GM18520 (cell line): Measurements from ENCODE around the gene TDRD10.
"Not testable (repeated sequence)": the region's sequence is repeated elsewhere in the genome, so short reads cannot be mapped to it uniquely, and the experiment has no call there.

Experiments used
- ATAC-seq: cut with Tn5 transposase; IDR thresholded peaks from one replicate; pipeline ENCODE4 v1.9.1; 2021; ENCODE audit not compliant: unreplicated experiment

The TDRD10 gene

GRCh38 chr1:154478639-154479038, 23.4 kb upstream of the TDRD10 start:
- no peak for ATAC-seq

- no peak for ATAC-seq
Observed at GRCh38 chr1:154479764-154480421, 22.1 kb upstream of the TDRD10 start.

DNA sequence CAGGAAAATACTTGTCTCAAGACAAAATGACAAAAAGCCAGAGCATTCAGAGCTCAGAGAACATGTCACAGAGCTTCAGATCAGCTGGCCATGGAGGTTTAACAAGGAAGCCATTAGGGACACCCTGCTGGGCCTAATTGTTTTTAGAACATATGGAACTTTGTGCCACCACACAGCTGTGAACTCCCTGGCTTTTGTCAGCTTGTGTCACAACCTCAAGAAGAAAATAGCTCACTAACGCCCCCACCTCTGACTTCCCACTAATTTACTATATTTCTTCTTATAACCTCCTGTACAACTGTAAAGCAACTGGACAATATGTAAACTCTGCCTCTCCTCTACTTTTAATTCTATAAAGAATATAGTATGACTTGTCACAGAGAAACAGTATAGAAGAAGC, 21.0 kb upstream of the TDRD10 start:
- no peak for ATAC-seq

DNA sequence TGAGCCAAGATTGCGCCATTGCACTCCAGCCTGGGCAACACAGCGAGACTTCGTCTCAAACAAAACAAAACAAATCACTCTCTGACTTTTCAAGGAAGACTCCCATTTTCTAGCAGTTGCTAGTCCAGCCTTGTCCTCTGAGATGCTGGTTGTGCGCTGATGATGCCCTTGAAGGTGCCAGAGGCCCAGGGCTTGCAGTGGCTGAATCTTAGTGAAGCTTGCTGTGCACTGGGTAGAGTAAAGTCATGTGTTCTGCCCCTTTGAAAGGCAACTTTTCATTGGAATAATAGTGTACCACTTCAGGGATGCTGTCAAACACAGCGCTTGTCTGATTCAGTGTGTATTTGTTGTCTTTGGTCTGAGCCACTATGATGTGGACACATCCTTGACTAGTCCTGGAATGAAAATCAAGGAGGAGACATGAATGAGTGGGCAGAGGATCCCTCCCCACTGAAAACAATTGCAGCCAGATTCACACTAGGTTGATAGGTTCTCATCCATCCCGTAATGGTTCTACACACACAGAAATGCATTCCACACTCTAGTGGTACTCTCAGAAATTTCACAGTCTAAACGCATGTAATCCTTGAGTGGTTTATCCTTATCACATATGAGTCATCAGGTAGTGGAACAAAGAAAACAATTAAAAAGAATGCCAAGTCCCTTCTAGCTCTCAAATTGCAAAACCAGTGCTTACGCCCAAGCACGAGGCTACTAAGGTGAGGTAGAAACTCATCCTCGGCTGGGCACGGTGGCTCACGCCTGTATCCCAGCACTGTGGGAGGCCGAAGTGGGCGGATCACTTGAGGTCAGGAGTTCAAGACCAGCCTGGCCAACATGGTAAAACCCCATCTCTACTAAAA, 17.8 kb upstream of the TDRD10 start:
- no peak for ATAC-seq

- ATAC-seq = no peak
Observed at GRCh38 chr1:154485106-154485505, 16.9 kb upstream of the TDRD10 start.

DNA sequence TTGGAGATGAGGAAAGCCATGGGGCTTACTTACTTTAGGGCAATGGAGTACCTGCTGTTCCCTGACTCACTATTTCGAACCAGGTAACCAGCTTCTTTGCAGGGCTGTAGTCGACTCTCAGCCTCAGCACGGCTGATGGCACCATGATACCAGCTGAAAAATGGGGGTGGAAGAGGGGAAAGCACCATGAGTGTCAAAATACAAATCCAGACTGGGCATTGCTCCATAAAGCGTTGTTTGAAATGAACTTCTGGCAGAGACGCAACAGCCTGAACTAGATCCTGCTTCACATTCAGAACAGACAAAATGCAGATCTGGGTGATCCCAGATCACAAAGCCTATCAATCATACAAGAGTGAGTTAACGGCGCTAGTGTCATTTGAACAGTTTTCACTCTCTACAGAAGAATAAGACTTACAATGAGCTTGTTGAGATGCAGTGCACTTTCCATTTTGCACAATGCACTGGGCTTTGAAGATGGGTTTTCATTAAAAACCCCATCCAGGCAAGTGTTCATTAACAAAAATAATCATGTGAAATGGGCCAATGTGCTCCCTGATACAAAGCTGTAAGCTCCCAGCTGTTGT, 16.0 kb upstream of the TDRD10 start:
- no peak for ATAC-seq

DNA sequence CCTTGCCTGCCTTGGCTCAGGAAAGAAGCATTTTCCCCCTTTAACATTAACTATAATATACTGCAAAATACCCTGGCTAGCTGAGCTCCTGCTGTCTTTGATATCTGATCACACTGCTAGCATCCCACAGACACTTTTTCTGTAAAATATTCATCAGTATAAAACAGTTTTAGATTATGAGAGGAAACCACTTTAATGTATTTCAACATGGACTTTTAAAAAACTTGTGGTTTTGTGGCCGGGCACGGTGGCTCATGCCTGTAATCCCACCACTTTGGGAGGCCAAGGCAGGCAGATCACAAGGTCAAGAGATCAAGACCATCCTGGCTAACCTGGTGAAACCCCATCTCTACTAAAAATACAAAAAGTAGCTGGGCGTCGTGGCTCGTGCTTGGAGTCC, 15.3 kb upstream of the TDRD10 start:
- ATAC-seq = not testable (repeated sequence)

DNA sequence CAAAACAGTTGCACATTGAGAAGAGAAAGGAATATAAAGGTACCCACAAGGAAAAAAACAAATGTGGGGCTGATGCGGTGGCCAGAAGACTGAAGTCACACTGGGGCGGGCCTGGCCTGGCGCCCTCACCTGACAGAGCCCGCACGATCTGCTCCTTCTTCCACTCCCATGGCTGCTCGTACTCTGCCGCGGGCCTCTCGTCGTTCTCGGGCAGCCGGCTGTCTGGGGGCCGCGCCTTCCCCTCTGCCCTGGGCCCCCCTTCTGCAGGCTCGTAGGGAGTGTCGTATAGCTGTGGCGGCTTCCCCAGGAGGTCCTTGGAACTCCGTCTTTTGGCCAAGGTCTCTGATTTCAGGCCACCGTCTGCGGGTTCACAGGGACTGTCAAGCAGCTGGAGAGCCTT, 13.1 kb upstream of the TDRD10 start:
- ATAC-seq = no peak

DNA sequence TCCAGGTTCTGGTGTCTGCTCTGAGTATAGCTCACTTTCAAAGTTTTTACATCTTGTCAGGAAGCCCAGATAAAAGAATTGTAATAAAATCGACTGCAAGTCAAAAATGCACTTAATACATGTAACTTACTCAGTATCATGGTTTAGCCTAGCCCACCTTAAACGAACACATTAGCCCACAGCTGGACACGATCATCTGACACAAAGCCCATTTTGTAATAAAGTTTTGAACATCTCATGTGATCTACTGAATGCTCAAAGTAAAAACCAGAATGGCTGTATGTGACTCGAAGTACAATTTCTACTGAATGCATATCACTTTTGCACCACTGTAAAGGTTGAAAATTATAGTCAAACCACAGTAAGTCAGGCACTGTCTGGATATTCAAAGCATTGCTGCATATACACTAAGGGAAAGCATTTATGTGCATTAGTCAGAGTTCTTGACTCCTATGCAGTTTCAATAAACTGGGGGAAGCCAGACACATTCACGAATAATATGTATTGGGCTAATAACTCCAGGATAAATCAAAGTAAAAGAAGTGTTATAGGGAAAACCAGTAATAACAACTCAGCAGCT, 12.2 kb upstream of the TDRD10 start:
- no peak for ATAC-seq

- ATAC-seq = no peak
Observed at GRCh38 chr1:154490317-154490716, 11.7 kb upstream of the TDRD10 start.

DNA sequence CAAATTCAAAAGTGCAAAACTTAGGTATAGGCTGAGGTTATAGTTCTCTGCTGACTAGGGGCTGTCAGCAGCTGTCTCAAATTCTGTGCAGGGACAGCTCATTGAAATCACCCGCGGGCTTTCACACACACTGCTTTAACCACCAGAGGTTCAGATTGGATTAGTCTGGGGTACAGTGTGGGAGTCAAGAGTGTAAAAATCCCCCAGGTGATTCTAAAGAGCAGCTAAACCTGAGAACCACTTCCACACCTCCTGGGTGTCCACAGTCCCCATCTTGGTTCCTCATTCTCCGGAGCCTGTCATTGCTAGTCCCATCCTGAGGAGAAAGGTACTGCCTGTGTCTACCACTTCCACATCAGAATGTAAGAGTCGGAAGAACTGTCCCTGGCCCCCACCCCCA, 9.9 kb upstream of the TDRD10 start:
- ATAC-seq = no peak

DNA sequence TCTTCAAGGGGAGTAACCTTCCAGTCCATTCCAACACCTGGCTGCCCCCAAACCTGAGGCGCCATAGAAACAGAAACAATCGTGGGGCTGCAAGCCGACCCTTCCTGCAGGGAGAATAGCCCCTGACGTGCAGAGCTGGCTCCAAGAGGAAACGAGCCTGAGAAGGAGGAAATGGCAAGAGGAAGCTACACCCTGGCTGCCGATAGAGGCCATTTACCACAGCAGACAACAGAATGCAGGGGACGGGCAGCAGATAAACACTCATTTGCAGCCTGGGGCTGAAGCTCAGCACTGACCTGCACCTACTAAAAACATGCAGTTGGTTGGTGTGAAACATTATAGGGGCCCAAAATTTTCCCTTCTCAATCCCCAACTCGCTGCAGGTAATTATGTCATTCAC, 8.7 kb upstream of the TDRD10 start:
- ATAC-seq = no peak

DNA sequence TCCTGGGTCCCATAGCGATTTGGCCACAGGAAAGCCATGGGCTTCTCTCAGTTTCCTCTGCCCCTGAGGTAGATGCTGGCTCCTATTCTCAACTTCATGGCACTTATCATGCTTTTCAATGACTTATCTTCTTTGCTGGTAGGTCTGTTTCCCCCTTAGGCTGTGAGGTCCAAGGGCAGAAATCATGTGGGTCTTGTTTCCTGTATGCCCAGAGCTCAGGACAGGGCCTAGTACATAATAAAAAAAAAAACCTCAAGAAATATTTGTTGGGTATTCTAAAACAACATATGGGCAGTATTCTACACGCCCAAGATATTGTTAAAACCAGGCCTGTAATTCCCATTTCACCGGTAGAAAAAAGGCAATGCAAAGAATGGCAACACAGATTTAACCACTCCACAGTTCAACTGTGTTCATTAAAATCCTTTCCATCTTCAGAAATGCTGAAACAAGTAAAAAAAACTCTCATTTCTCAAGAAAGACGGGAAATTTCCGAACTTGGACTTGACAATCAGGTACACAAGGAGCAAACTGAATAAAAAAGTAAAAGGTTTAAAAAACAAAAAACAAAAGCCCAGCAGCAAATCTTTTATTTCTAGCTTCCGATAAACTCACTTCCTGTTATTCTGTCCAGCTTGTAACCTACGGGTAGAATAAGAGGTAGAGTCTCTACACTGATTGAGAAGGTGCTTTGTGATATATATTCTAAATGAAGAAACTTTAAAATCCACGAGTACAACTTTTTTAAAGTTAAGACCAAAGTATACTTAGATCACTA, 6.3 kb upstream of the TDRD10 start:
- ATAC-seq = no peak

- ATAC-seq = no peak
Observed at GRCh38 chr1:154496383-154496782, 5.6 kb upstream of the TDRD10 start.

DNA sequence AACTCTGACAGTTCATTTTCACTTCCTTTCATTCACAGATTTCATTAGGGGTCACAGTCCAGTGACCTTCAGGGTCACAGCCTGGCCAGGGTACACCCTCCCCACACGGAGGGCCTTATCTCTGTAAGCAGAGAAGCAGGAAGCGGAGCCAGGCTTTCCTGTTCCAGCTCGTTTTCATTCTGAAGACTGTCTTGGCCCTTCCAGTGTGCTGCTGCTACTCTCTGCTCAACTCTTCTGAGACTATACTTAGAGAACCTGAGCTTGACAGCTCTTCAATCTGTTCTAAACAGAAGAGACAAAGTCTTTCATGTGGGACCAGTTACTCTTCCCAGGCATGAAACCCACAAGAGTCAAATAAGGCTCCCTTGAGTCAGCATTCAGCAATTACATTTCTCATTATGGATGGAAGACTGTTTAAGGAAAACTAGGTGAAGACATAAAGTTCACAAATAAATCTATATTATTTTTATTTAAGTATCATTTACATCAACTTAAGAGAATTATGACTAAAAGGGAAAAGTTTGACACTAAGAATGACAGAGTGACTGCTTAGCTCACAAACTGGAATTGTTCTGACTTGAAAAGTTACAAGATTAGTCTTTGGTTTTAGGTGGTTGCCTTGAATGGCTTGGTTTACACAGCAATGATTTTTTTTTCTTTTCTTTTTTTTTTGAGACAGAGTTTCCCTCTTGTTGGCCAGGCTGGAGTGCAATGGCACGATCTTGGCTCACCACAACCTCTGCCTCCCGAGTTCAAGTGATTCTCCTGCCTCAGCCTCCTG, 4.8 kb upstream of the TDRD10 start:
- no peak for ATAC-seq

DNA sequence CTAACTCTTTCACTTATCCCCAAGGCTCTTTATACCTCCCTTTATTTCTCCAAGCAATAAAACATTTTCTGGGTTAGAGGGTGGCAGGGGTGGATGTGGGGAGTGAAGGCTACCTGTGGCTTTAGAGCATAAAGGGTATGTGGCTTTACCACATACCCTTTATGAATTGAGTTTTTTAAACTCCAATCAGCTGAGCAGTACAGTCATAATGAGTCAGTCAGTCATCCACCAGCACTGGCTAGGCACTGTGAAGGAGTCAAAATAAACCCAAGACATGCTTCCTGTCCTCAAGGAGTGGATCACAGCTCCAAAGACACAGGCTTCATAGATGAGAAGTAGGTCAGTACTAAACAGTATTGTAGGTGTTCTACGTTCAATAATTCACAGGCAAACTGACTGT, 2.6 kb upstream of the TDRD10 start:
- no peak for ATAC-seq

GRCh38 chr1:154500533-154500932, 1.5 kb upstream of the TDRD10 start:
- no peak for ATAC-seq

DNA sequence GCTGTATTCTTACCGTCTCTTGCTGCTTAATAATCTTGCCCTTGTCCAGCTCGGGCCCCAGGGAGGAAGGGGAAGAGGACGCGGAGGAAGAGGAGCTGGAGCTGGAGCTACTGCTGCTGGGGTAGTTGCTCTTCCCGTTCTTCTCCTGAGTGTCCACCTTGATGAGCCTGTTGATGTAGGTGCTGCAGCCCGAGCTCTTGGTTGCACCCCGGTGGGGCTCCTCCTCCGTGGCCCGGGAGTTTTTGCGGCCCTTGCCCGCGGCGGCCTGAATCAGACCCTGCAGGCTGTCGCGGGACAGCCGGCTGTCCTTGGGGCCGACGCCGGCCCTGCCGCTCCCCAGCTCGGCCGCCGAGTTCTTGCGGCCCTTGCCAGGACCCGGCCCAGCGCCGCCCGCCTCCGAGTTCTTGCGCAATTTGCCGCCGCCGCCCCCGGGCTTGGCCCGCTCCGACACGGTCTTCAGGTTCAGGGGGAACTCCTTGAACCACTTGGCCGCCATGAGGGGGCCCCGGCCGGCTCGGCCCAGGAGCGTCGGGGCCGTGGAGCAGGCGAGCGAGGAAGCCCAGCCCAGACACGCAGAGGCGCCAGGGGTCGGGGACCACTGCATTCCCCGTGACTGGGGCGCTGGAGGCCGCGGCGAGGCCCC, 475 bp upstream of the TDRD10 start:
- no peak for ATAC-seq

- ATAC-seq = no peak
Observed at GRCh38 chr1:154502744-154503115, 711 bp downstream of the TDRD10 start.

- ATAC-seq = no peak
Observed at GRCh38 chr1:154503898-154504297, 1.9 kb downstream of the TDRD10 start.
